HEK293 (cell line): ENCODE data around the gene AMACR.

Experiments
- CTCF ChIA-PET: fragments of 350-600 bp; formaldehyde crosslinking; extraction: SDS; loops from one replicate; lab custom pipeline; 2021; ENCODE audit warnings: antibody characterized with exemption; lab: Yijun Ruan, JAX
- POLR2A ChIA-PET: fragments of 300-600 bp; formaldehyde crosslinking; extraction: SDS; loops from one replicate; lab custom pipeline; 2020; ENCODE audit warnings: antibody characterized with exemption, inconsistent platforms; lab: Yijun Ruan, JAX
- H3K27ac ChIP-seq: fragments of 200-500 bp; sonication (Bioruptor generic); 2 replicates; pipeline ENCODE4 v1.5.1; 2014; ENCODE audit warnings: low read depth, low read length, control low read depth, inconsistent platforms; ENCODE audit errors: extremely low read depth
- H3K36me3 ChIP-seq, 2 experiments: fragments of 200-500 bp in 1 of 2; sonication (Bioruptor generic) in 1 of 2; 1 replicate in 1 of 2; 2 replicates in 1 of 2; pipeline ENCODE4 v1.5.1; 2014 to 2017; ENCODE audit warnings: inconsistent platforms in 2 of 2, low read length in 2 of 2; ENCODE audit not compliant: control insufficient read depth in 2 of 2, insufficient read depth in 1 of 2
- H3K4me1 ChIP-seq: fragments of 200-500 bp; sonication (Bioruptor generic); 2 replicates; pipeline ENCODE4 v1.5.1; 2014; ENCODE audit warnings: mild to moderate bottlenecking, low read length, inconsistent platforms; ENCODE audit not compliant: control insufficient read depth, insufficient read depth
- H3K4me3 ChIP-seq: 2 replicates; pipeline ENCODE4 v1.5.1; 2011; ENCODE audit warnings: low read depth, mild to moderate bottlenecking, control low read depth, low read length, moderate library complexity
- H3K9me3 ChIP-seq: fragments of 200-500 bp; sonication (Bioruptor generic); 2 replicates; pipeline ENCODE4 v1.5.1; 2014; ENCODE audit warnings: low read depth, low read length, inconsistent platforms; ENCODE audit not compliant: control insufficient read depth, insufficient read depth
- GLI2 ChIP-seq: fragments of 450-650 bp; formaldehyde crosslinking; IDR thresholded peaks from 2 replicates; pipeline ENCODE4; 2017; ENCODE audit warnings: missing biosample characterization, missing genetic modification characterization, low read depth, borderline replicate concordance
- HOXC10 ChIP-seq: sonication (generic); formaldehyde crosslinking; IDR thresholded peaks from 2 replicates; pipeline ENCODE4 v1.8.1; 2023; ENCODE audit warnings: mild to moderate bottlenecking, missing genetic modification reagents
- KLF1 ChIP-seq: fragments of 450-650 bp; formaldehyde crosslinking; IDR thresholded peaks from 2 replicates; pipeline ENCODE4 v1.5.1; 2016; ENCODE audit warnings: missing biosample characterization, missing genetic modification characterization
- KLF9 ChIP-seq: fragments of 450-650 bp; formaldehyde crosslinking; IDR thresholded peaks from 2 replicates; pipeline ENCODE4 v1.5.1; 2016; ENCODE audit warnings: missing biosample characterization, missing genetic modification characterization, low read depth
- PRDM4 ChIP-seq: fragments of 450-650 bp; formaldehyde crosslinking; IDR thresholded peaks from 2 replicates; pipeline ENCODE4 v1.5.1; 2017; ENCODE audit warnings: missing biosample characterization, missing genetic modification characterization
- ZBTB10 ChIP-seq: fragments of 450-650 bp; formaldehyde crosslinking; IDR thresholded peaks from 2 replicates; pipeline ENCODE4 v1.5.1; 2016; ENCODE audit warnings: missing biosample characterization, missing genetic modification characterization
- ZBTB48 ChIP-seq: fragments of 450-650 bp; formaldehyde crosslinking; IDR thresholded peaks from 2 replicates; pipeline ENCODE4 v1.5.1; 2016; ENCODE audit warnings: missing biosample characterization, missing genetic modification characterization
- ZFP41 ChIP-seq: fragments of 450-650 bp; formaldehyde crosslinking; IDR thresholded peaks from 2 replicates; pipeline ENCODE4 v1.5.1; 2016; ENCODE audit warnings: missing biosample characterization, missing genetic modification characterization, borderline replicate concordance
- ZIC2 ChIP-seq: fragments of 450-650 bp; formaldehyde crosslinking; IDR thresholded peaks from 2 replicates; pipeline ENCODE4 v1.5.1; 2016; ENCODE audit warnings: missing biosample characterization, missing genetic modification characterization
- ZNF146 ChIP-seq: fragments of 450-650 bp; formaldehyde crosslinking; IDR thresholded peaks from 2 replicates; pipeline ENCODE4 v1.5.1; 2016; ENCODE audit warnings: missing biosample characterization, missing genetic modification characterization
- ZNF19 ChIP-seq: fragments of 450-650 bp; formaldehyde crosslinking; IDR thresholded peaks from 2 replicates; pipeline ENCODE4; 2016; ENCODE audit warnings: missing biosample characterization, missing genetic modification characterization, low read depth
- ZNF311 ChIP-seq: fragments of 450-650 bp; formaldehyde crosslinking; IDR thresholded peaks from 2 replicates; pipeline ENCODE4 v1.5.1; 2017; ENCODE audit warnings: missing biosample characterization, missing genetic modification characterization, borderline replicate concordance
- ZNF324 ChIP-seq: fragments of 450-650 bp; formaldehyde crosslinking; IDR thresholded peaks from 2 replicates; pipeline ENCODE4 v1.5.1; 2016; ENCODE audit warnings: missing biosample characterization, missing genetic modification characterization
- ZNF366 ChIP-seq: fragments of 450-650 bp; formaldehyde crosslinking; conservative IDR thresholded peaks from 2 replicates; pipeline ENCODE4 v1.5.1; 2016; ENCODE audit warnings: missing biosample characterization, missing genetic modification characterization
- ZNF473 ChIP-seq: fragments of 450-650 bp; formaldehyde crosslinking; IDR thresholded peaks from 2 replicates; pipeline ENCODE4 v1.5.1; 2017; ENCODE audit warnings: missing biosample characterization, missing genetic modification characterization
- ZNF548 ChIP-seq: fragments of 450-650 bp; formaldehyde crosslinking; IDR thresholded peaks from 2 replicates; pipeline ENCODE4 v1.5.1; 2016; ENCODE audit warnings: missing biosample characterization, missing genetic modification characterization
- ZNF776 ChIP-seq: fragments of 450-650 bp; formaldehyde crosslinking; IDR thresholded peaks from 2 replicates; pipeline ENCODE4 v1.5.0; 2017; ENCODE audit warnings: missing biosample characterization, missing genetic modification characterization, borderline replicate concordance
- ZNF792 ChIP-seq: fragments of 450-650 bp; formaldehyde crosslinking; IDR thresholded peaks from 2 replicates; pipeline ENCODE4 v1.5.1; 2016; ENCODE audit warnings: missing biosample characterization, missing genetic modification characterization
- TF ChIP-seq, protein P1 (sequence below): fragments of 450-650 bp; formaldehyde crosslinking; IDR thresholded peaks from 2 replicates; pipeline ENCODE4 v1.5.1; 2016; ENCODE audit warnings: missing biosample characterization, missing genetic modification characterization, low read depth

The AMACR gene

GRCh38 chr5:33992864-33993263, 15.0 kb downstream of the AMACR start:
- TF ChIP-seq, protein P1, sequence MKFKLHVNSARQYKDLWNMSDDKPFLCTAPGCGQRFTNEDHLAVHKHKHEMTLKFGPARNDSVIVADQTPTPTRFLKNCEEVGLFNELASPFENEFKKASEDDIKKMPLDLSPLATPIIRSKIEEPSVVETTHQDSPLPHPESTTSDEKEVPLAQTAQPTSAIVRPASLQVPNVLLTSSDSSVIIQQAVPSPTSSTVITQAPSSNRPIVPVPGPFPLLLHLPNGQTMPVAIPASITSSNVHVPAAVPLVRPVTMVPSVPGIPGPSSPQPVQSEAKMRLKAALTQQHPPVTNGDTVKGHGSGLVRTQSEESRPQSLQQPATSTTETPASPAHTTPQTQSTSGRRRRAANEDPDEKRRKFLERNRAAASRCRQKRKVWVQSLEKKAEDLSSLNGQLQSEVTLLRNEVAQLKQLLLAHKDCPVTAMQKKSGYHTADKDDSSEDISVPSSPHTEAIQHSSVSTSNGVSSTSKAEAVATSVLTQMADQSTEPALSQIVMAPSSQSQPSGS (tag by site-specific recombination) = no peak
- no peak for TF ChIP-seq ZBTB48
- no peak for TF ChIP-seq ZNF473
- H3K4me3 ChIP-seq = no peak overlapping the region
- H3K4me1 ChIP-seq = no peaks in the 10 kb centered on the region
- ChIA-PET POLR2A (no interaction called here), CTCF (no interaction called here)
- H3K9me3 ChIP-seq = no peaks in the 10 kb centered on the region
- H3K27ac ChIP-seq = no peak overlapping the region
- H3K36me3 ChIP-seq = peaks cover 15 to 33% of the 10 kb centered on the region in 2 experiments

DNA sequence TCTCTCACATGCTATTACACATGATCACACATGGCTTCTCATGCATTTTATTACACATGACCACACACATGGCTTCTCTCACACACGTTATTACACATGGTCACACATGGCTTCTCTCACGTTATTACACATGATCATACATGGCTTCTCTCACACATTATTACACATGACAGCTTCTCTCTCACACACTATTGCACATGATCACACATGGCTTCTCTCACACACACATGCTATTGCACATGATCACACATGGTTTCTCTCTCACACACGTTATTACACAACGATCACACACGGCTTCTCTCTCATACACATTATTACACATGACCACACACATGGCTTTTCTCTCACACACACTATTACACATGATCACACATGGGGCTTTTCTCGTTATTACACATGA, 22.4 kb downstream of the AMACR start:
- Histone ChIP-seq H3K4me1 (no peaks in the 10 kb centered on the region), H3K27ac (no peak overlapping the region), H3K4me3 (no peak overlapping the region), H3K9me3 (no peaks in the 10 kb centered on the region), H3K36me3 (peaks cover 13 to 23% of the 10 kb centered on the region in 2 experiments; a peak in 2 of 3 replicates)
- POLR2A ChIA-PET = no interaction called here
- CTCF ChIA-PET = interaction anchor here (1.3 kb wide), 1 partner anchor 16 kb away, joined by 5 read pairs; no protein-coding TSS in a partner anchor
- TF ChIP-seq ZNF792 (tag by site-specific recombination) (no peak), ZNF366 (tag by site-specific recombination) (no peak), ZNF146 (tag by site-specific recombination) (no peak), HOXC10 (CRISPR knock-in tag) (no peak), ZNF19 (tag by site-specific recombination) (no peak), ZNF548 (tag by site-specific recombination) (no peak), ZNF776 (tag by site-specific recombination) (no peak), KLF9 (tag by site-specific recombination) (no peak)

GRCh38 chr5:33984671-33985124, 23.2 kb downstream of the AMACR start, which contains the start of gene SLC45A2:
Gene SLC45A2, minus strand, starts transcription at chr5:33984693. Its CDS starts 110 bp downstream, at chr5:33984583.
- Histone ChIP-seq H3K4me3 (no peak within 1 kb of the TSS), H3K36me3 (peaks cover 13 to 23% of the 10 kb centered on the region in 2 experiments; a peak in 2 of 3 replicates), H3K9me3 (no peaks in the 10 kb centered on the region), H3K27ac (no peak within 1 kb of the TSS), H3K4me1 (no peaks in the 10 kb centered on the region)
- TF ChIP-seq ZFP41 (tag by site-specific recombination) (no peak), KLF1 (tag by site-specific recombination) (no peak), ZNF311 (tag by site-specific recombination) (no peak), ZIC2 (tag by site-specific recombination) (no peak), ZBTB10 (no peak), ZNF324 (tag by site-specific recombination) (no peak), GLI2 (tag by site-specific recombination) (no peak), PRDM4 (no peak)
- ChIA-PET CTCF (interaction anchor here (3.9 kb wide), 1 partner anchor 14 kb away, joined by 14 read pairs; no protein-coding TSS in a partner anchor), POLR2A (no interaction called here)
